Right lobe of liver (tissue), 6 donors: ENCODE results near the gene CSNK2A3. TPM values are rescaled to one million over a fixed set of nuclear protein-coding genes. Genes with fewer than 3 reads are reported as not detected.
"Not testable (repeated sequence)": the region's sequence is repeated elsewhere in the genome, so short reads cannot be mapped to it uniquely, and the experiment has no call there.

Experiments used
- ATAC-seq, 4 donors: fragments of 200-7000 bp; cut with Tn5 transposase; one replicate each; pipeline ENCODE4 v1.9.1; 2020; ENCODE audit warnings: mild to moderate bottlenecking in 4 of 4, moderate library complexity in 4 of 4
- DNase-seq, 3 donors: peaks; one replicate each; pipeline ENCODE4 v3.0.0-alpha.2; 2020
- H3K27ac ChIP-seq, 3 donors: fragments of 200-600 bp; one replicate each; pipeline ENCODE4 v1.8.0; 2022
- H3K27me3 ChIP-seq, 2 donors: fragments of 200-600 bp; one replicate each; pipeline ENCODE4 v1.8.0; 2022
- H3K36me3 ChIP-seq, 4 donors: fragments of 200-600 bp; sonication (generic) in 1 of 4; one replicate each; pipeline versions ENCODE4 v1.5.1 to v1.8.0; 2017 to 2022; ENCODE audit warnings: control low read depth in 1 of 4
- H3K4me1 ChIP-seq, 4 donors: fragments of 200-600 bp; sonication (generic) in 1 of 4; one replicate each; pipeline versions ENCODE4 v1.5.1 to v1.8.0; 2017 to 2022; ENCODE audit warnings: control low read depth in 1 of 4
- H3K4me3 ChIP-seq, 3 donors: fragments of 200-600 bp; one replicate each; pipeline ENCODE4 v1.8.0; 2022
- H3K9me3 ChIP-seq, 4 donors: fragments of 200-600 bp; sonication (generic) in 1 of 4; one replicate each; pipeline versions ENCODE4 v1.5.1 to v1.8.0; 2017 to 2022; ENCODE audit warnings: control low read depth in 1 of 4
- POLR2A ChIP-seq: fragments of 450-650 bp; IDR thresholded peaks from one replicate; pipeline ENCODE4 v1.6.1; 2017; ENCODE audit warnings: antibody characterized with exemption, mild to moderate bottlenecking
- WGBS: methylation state at CpG from one replicate; pipeline ENCODE4 v1.1.6; 2018; ENCODE audit warnings: low coverage, low lambda C conversion rate; ENCODE audit not compliant: insufficient coverage; ENCODE audit errors: missing lambda C conversion rate; 5-methylcytosine and 5-hydroxymethylcytosine counted together
- intact Hi-C, 2 donors: fragments of 100-400 bp; cut with DNase I; formaldehyde crosslinking; loops; one replicate each; pipeline versions ENCODE4 v1.11.2 to v1.14.1; 2022
- total RNA-seq, 6 experiments: library from RNA; depleted of rRNA in 2 of 6; stranded (reverse); fragments of >200 nt in 2 of 6; fragmentation: NEBNext Ultra II Directional in 3 of 6; extraction: Animal tissue kit (Norgen Biotek cat#: 25700) in 3 of 6; gene quantifications; one replicate each; pipeline versions ENCODE4 v1.1.0 to v1.2.4, GENCODE V29; 2016 to 2023
- TF ChIP-seq, protein P1 (sequence below), 4 donors: fragments of 200-600 bp in 3 of 4; fragments of 450-650 bp in 1 of 4; IDR thresholded peaks; one replicate each; pipeline versions ENCODE4 v1.5.1 to v1.8.0; 2016 to 2022; ENCODE audit warnings: antibody characterized with exemption in 4 of 4, mild to moderate bottlenecking in 2 of 4
- donor health status: DM: no; HTN: yes; CAD: no.
- donor health status: DM: no; HTN: no; CAD: no.
- donor health status: DM: no; HTN: no; CAD: no.
- donor health status: DM: no; HTN: yes; CAD: no.
- donor health status: DM: no; HTN: yes; CAD: no.

The CSNK2A3 gene
- total RNA-seq, 6 experiments from 2014 or later, result 0.29 to 1.4 (median 0.49) TPM; not detected in 1

- H3K9me3 ChIP-seq, result no peaks in the 10 kb centered on the region
- no peaks in the 10 kb centered on the region for H3K4me1 ChIP-seq
- no peaks in the 10 kb centered on the region for H3K36me3 ChIP-seq
- DNase-seq (no peak), ATAC-seq (no peak)
- no peak for TF ChIP-seq POLR2A
- TF ChIP-seq, protein P1, sequence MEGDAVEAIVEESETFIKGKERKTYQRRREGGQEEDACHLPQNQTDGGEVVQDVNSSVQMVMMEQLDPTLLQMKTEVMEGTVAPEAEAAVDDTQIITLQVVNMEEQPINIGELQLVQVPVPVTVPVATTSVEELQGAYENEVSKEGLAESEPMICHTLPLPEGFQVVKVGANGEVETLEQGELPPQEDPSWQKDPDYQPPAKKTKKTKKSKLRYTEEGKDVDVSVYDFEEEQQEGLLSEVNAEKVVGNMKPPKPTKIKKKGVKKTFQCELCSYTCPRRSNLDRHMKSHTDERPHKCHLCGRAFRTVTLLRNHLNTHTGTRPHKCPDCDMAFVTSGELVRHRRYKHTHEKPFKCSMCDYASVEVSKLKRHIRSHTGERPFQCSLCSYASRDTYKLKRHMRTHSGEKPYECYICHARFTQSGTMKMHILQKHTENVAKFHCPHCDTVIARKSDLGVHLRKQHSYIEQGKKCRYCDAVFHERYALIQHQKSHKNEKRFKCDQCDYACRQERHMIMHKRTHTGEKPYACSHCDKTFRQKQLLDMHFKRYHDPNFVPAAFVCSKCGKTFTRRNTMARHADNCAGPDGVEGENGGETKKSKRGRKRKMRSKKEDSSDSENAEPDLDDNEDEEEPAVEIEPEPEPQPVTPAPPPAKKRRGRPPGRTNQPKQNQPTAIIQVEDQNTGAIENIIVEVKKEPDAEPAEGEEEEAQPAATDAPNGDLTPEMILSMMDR (IDR thresholded peaks at IDR 0.05), result no peak
- no peak overlapping the region for H3K4me3 ChIP-seq
- H3K27ac ChIP-seq, result no peak overlapping the region
- intact Hi-C loops, result no loop called here
- no peaks in the 10 kb centered on the region for H3K27me3 ChIP-seq
- WGBS, result 90% methylated on average over 3 of the region's 3 CpGs
These were observed 6.6 kb upstream of the CSNK2A3 start for GRCh38 chr11:11359611-11360010.

DNA sequence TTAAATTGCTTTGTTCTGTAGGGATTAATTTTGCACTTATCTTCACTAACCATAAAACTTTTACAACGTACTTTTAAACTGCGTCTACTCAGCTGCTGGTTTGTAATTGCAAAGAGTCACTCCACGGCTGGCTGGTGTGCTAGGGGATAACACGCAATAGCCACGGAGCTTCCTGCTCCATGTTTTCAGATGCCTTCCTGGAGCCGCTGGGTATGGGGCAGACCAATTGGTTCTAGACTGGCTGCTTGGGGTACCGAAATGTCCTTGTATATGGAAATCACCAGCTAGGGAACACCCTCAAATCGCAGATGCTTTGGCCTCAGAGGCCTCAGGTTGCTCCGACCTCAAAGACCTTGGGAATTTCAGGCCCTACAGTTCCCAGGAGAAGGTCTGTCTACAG is 3.8 kb upstream of the CSNK2A3 start:
- TF ChIP-seq POLR2A, result no peak
- TF ChIP-seq, protein P1 (IDR thresholded peaks at IDR 0.05), result no peak
- ATAC-seq, result no peak
- Histone ChIP-seq H3K36me3 (no peaks in the 10 kb centered on the region), H3K9me3 (no peaks in the 10 kb centered on the region), H3K4me1 (no peaks in the 10 kb centered on the region), H3K4me3 (no peak overlapping the region), H3K27ac (no peak overlapping the region), H3K27me3 (no peaks in the 10 kb centered on the region)
- intact Hi-C loops, result no loop called here
- WGBS, result 88% methylated on average over 8 of the region's 9 CpGs
- no peak for DNase-seq

DNA sequence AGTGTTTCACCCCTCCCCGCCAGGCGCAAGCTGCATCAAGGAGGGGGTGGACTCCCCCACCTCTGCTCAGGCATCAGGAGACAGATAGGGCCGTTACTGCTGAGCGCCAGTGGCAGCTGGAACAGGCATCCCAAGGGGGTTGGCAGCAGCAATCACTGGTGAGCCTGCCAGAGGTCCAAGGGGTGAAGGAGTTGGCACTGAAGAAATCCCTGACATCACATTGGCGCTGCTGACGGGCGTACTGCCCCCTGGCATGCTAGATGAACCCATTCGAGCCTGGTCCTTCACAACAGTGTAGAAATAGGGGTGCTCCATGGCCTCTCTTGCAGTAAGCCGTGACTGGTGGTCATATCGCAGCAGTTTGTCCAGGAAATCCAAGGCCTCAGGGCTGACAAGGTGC is 1.2 kb downstream of the CSNK2A3 start:
- ATAC-seq, H3K36me3 ChIP-seq, intact Hi-C loops, DNase-seq, H3K27me3 ChIP-seq, H3K9me3 ChIP-seq, H3K4me1 ChIP-seq, H3K4me3 ChIP-seq, H3K27ac ChIP-seq: not testable (repeated sequence)
- 40% methylated on average over 2 of the region's 10 CpGs for WGBS

GRCh38 chr11:11351042-11351586 is 1.9 kb downstream of the CSNK2A3 start:
- H3K27me3 ChIP-seq, result no peaks in the 10 kb centered on the region
- no peaks in the 10 kb centered on the region for H3K9me3 ChIP-seq
- H3K4me1 ChIP-seq, result no peaks in the 10 kb centered on the region
- no peak for ATAC-seq
- WGBS, result no CpG with 5 or more reads among the region's 4 CpGs
- TF ChIP-seq POLR2A, result no peak
- TF ChIP-seq, protein P1 (IDR thresholded peaks at IDR 0.05), result no peak
- H3K4me3 ChIP-seq, result no peak overlapping the region
- H3K27ac ChIP-seq, result no peak overlapping the region
- no peaks in the 10 kb centered on the region for H3K36me3 ChIP-seq
- intact Hi-C loops, result no loop called here
- DNase-seq, result no peak

DNA sequence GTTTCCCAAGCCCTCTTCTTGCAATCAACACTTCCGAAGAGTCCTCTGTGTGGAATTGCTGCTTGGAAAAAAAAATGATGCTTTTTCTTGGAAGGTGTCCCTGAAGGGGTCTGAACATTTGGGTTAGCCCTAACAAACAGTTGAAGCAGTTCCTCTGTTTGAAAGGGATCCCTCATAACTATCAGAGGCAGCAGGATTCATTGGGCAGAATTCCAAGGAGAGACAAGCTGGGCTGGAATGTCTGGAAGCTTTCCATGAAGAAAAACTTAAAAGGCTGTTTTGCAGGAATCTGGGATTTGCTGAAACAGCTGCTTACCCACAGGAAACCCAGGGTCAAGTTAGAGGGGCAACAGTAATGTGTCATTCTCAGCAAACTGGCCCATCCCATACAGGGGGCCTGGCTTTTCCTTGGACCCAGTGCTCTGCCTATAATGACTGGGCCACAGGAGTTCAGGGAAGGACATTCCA is 3.1 kb downstream of the CSNK2A3 start:
- ATAC-seq, result peak; percentile 48 to 68 (median 54)
- WGBS, result 75% methylated on average over 1 of the region's 1 CpG
- Histone ChIP-seq H3K9me3 (no peaks in the 10 kb centered on the region), H3K4me3 (no peak overlapping the region), H3K27me3 (no peaks in the 10 kb centered on the region), H3K4me1 (peaks cover 0 to 7% (median 0%) of the 10 kb centered on the region in 4 donors), H3K36me3 (no peaks in the 10 kb centered on the region), H3K27ac (no peak overlapping the region)
- TF ChIP-seq, protein P1 (IDR thresholded peaks at IDR 0.05), result no peak
- no peak for TF ChIP-seq POLR2A
- intact Hi-C loops, result no loop called here
- no peak for DNase-seq
